Dermis microvascular lymphatic vessel endothelial cell (primary cell): ENCODE data around the gene WDR45. TPM values are rescaled to one million over a fixed set of nuclear protein-coding genes. Genes with fewer than 3 reads are reported as not detected.
"Not testable (repeated sequence)": the region's sequence is repeated elsewhere in the genome, so short reads cannot be mapped to it uniquely, and the experiment has no call there.

Experiments used
- DNase-seq, 2 donors: peaks; one replicate each; pipeline versions ENCODE4 v3.0.0 to v3.0.0-alpha.2; 2010; ENCODE audit warnings: low read depth in 2 of 2
- total RNA-seq: library from RNA; depleted of rRNA; stranded (reverse); fragments of >200 nt; gene quantifications from 2 replicates; pipeline ENCODE4 v1.2.1, GENCODE V29; 2014

WDR45 gene
- 16.0 and 18.7 TPM in 2 replicates for total RNA-seq

DNA sequence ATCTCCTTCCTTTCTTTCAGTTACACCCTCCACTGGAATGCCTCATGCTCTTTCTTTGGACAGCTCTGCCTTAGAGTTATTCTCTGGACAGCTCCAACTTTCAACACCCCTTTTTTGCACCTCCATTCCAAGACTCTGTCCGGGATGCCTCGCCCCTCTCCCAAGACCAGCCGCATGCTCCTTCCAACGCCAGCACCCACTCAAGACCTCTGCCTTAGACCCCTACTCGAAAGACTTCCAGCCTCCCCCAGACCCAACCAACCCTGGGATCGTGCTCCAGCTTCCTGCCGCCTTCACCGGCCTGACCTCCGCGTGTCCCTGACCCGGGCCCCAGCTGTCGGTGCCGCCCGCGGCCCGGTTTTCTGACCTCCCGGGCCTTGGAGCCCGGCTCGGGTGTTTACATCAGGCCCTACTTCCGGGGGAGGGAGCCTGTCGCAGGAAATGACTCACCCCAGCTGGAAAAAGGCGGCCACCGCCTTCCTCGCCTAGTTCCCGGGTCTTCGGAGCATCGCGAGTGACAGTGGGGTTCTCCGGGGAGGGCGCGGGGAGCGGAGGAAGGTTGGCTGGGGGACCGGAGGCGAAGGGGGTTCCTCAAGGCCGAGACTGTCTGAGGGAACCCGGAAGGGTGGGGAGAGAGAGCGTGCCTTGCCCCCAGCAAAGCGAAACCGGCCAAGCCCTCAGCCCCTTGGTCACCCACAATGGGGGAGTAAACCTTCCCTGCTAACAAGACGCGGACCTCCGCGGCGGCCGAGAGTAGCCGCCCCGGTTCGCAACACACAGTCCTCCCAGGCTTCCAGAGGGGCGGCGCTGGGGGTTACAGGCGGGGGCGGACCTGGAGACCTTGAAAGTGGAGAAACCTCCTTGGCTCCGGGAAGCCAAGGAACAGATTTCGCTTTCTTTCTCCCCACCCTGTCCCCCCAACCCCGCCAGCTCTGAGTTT, at the start of gene WDR45:
WDR45 (minus strand) TSS at position 399 of the 940 bp plus-strand sequence. CDS start 1,792 bp downstream, outside the sequence.
- peak; percentile 50 to 73 for DNase-seq

GRCh38 chrX:49129427-49129826, 49.7 kb upstream of the WDR45 start:
- no peak for DNase-seq

DNA sequence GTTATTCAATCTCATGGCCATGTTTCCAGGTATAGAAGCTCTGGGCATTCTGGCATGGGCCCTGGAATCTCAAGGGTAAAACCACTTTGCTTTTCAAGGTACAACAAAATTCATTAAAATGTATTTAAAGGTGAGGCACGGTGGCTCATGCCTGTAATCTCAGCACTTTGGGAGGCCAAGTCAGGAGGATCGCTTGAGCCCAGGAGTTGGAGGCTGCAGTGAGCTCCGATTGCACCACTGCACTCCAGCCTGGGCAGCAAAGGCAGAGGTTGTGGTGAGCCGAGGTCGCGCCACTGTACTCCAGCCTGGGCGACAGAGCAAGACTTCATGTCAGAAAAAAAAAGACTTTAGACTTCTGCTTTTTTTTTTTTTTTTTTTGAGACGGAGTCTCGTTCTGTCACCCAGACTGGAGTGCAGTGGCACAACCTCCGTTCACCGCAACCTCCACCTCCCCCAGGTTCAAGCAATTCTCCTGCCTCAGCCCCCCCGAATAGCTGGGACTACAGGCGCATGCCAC, 48.1 kb upstream of the WDR45 start:
- not testable (repeated sequence) for DNase-seq

GRCh38 chrX:49122499-49122898, 42.8 kb upstream of the WDR45 start:
- no peak for DNase-seq

DNA sequence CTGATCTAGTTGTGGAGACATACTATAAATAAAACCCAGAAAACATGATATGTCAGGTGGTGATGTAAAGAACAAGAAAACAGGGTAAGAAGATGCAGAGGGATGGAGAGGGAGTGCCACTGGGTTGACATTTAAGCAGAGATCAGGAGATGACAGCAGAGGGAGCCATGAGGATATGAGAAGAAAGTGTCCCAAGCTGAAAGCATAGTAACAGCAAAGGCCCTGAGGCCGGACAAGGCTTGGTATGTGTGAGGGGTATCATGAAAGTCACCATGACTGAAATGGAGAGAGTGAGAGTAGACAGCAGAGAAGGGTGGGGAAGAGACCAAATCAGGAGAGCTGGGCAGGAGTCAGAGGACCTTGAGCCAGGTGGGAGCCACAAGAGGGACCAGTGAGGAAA, 40.4 kb upstream of the WDR45 start:
- DNase-seq = no peak

DNA sequence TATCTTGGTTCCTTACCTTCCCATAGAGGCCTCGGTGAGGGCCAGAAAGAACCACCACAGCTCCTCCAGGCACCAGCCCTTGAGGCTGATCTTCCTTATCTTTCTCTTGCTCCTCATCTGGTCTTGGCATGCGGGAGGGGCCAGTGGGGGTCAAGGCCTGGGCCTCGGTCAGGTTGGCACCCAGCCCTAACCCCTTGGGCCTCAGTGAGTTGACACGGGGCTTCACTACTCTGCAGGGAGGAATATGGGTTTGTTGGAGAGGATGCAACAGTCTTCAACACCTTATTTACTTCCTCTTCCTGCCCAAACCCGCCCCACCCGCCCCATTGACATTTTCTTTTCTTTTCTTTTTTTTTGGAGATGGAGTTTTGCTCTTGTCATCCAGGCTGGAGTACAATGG, 37.9 kb upstream of the WDR45 start:
- DNase-seq = no peak

DNA sequence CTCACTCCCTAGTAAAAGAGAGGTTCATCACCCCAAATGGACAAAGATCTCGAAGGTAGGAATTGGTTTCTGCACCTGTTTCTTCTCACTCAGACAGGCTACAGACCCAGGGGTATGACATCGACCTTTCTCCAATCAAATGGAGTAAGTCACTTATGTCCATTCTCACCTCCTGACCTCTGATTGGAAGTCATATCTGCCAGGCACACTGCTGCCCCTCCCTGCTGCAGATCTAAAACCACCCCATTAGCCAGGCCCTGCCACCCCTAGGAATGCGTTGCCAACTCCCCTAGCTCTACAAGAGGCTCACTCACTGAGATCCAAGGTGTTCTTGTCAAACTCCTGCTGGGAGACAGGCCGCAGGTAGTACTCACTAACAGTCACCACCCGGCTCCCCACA, 37.0 kb upstream of the WDR45 start:
- DNase-seq = no peak

DNA sequence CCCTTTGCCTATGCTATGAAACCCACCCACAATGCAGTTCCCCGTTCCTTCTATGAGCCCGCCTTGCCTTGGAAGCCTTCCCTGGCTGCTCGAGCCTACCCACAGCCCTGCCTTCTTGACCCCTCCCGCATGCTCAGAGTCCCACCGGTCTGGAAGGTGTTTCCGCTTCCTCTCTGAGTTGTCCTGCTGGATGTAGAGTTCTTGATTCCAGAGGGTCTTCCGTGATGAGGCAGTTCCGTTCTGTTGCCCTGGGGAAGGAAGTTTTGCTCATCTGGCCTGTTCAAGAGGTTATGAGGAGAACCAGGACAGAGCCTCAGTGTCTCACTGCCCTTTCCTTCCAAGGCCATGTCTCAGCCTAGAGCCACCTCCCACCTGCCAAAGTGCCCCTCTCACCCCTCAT, 36.4 kb upstream of the WDR45 start:
- DNase-seq = no peak

- DNase-seq = no peak
Observed at GRCh38 chrX:49111791-49112190, 32.1 kb upstream of the WDR45 start.

- no peak for DNase-seq
Observed at GRCh38 chrX:49110417-49110816, 30.7 kb upstream of the WDR45 start.

DNA sequence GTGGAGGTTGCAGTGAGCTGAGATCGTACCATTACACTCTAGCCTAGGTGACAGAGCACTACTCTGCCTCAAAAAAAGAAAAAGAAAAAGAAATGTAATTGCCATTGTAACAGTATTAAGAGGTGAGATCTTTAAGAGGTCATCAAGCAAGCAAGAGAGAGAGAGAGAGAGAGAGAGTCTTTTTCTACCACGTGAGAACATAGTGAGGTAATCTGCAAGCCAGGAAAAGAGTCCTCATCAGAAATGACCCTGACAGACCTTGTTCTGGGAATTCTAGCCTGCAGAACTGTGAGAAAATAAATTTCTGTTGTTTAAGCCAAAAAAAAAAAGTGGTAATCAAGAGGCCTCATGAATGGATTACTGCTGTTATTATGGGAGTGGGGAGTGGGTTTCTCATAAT, 29.0 kb upstream of the WDR45 start:
- DNase-seq = peak in 1 of 2 donors; percentile 38

DNA sequence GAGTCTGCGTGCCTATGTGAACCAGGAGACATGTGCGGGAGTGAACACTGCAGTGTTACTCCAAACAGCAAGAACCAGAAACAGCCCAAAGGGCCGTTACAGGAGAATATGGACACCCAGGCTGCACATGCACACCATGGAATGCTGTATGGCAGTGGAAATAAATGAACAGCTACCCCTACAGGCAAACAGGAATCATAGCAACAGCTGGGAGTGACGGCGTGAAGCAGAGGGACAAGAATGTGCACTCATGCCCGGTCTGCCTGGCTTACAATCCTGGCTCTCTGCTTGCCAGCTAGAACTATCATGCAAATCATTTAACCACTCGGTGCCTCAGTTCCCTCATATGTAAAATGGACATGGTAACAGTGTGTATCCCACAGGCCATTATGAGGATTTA, 27.2 kb upstream of the WDR45 start:
- peak; percentile 42 to 63 for DNase-seq

DNA sequence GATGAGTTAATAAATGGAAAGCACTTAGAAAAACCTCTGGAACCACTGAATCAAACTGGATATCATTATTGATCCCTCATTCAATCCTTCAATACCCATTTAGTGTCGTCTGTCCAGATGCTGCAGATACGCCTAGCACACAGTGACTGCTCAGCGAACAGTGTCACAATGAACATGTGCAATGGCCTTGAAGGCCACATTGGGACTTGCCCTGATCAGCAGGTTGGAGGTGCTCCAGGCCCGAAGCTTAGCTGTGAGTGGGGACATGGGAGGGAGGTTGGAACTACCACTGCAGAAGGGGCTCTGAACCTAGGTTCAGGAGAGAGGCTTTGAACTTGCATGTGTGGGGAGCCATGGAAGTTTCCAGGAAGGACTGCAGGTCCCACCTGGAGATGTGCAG, 26.6 kb upstream of the WDR45 start:
- DNase-seq = no peak

DNA sequence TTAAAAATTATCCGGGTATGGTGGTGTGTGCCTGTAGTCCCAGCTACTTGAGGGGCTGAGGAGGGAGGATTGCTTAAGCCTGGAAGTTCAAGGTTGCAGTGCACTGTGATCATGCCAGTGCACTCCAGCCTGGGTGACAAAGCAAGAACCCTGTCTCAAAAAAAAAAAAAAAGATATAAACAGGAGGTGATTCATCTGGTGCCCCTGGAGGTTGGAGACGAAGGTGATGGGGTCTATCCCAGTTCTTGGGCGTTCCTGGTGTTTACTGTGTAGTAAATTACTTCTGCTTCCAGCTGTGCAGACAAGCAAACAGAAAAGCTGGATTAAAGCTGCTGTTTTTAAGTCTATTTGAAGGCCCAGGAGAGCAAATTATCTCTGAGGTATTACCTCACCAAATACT, 23.9 kb upstream of the WDR45 start:
- peak in 1 of 2 donors; percentile 4 for DNase-seq

DNA sequence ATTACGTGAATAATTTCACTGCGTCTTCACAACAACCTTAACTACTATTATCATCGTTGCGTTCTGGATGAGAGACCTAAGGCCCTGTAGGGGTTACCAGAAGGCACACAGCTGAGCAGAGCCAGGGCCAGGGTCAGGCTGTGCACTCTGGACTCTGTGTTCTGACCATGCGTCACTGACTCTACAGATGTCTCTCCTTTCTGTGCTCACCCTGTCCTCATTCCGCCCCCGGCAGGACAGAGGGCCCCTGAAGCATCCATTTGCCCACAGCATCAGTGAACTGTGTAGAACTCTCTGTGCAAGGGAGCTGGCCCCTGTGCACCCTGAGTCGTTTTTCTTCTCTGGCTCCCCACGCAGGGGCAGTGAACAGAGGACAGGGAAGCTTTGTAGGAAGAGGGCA, 22.5 kb upstream of the WDR45 start:
- DNase-seq = no peak

GRCh38 chrX:49101629-49101984, 21.9 kb upstream of the WDR45 start:
- no peak for DNase-seq

DNA sequence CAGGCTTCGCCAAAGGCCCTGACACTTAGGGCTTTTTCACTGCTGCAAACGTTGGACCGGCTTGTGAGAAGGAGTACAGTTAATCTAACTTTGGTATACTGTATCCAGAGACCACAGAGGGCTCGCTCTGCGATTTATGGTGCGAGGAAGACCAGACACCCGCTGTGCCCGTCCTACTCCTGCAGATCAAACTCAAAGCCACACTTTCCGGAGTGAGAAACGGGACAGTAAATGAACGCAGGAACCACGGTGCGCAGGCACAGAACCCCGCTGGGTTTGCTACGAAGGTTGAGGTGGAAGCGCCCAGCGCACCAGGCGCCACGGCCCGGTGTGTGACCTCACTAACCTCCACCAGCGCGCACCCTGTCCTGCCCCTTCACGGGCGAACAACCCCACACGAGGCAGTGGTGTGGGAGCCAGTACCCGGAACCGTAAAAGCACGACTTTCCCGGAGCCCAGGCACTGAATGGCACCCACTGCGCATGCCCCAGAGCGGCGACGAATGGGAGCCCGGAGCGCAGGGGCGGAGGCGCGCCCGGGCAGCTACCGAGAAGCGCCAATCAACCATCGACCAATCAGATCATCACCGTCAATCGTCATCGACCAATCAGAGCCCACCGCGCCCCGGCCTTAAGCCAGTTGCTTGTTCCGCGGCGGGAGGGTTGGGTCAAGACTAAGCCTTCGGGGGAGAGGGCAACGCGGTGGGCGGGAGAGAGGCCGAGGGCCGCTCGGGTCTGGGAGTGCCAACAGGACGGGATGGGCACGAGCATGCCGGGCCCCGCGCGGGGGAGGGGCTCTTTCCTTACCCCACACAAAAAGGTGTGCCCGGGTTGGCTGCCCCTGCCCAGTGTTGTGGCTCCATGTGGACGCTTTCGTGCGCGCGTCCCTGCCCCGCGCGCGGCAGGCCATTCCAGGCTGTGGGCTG, 21.3 kb upstream of the WDR45 start:
- peak; percentile 84 to 96 for DNase-seq

DNA sequence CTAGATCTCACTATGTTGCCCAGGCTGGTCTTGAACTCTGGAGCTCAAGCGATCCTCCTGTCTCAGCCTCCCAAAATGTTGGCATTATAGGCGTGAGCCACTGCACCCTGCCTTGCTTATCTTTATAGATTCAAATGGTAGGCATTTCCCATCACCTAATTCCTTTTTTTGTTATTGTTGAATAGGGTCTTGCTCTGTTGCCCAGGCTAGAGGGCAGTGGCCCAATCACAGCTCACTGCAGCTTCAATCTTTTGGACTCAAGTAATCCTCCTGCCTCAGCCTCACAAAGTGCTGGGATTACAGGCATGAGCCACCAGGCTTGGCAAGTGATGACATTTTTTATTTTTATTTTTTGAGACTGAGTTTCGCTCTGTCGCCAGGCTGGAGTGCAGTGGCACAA, 16.7 kb upstream of the WDR45 start:
- no peak for DNase-seq

DNA sequence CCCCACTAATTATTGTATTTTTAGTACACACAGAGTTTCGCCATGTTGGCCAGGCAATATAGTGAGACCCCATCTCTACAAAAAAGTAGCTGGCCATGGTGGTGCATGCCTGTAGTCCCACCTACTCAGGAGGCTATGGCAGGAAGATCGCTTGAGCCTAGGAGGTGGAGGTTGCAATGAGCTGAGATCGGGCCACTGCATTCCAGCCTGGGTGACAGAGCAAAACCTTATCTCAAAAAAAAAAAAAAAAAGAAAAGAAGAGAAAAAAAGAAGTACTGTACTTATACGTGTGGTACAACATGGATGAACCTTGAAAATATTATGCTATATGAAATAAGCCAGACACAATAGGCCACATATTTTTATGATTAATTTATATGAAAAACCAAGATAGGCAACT, 9.9 kb upstream of the WDR45 start:
- DNase-seq = no peak

GRCh38 chrX:49082271-49082871, 2.7 kb upstream of the WDR45 start:
- DNase-seq = no peak

DNA sequence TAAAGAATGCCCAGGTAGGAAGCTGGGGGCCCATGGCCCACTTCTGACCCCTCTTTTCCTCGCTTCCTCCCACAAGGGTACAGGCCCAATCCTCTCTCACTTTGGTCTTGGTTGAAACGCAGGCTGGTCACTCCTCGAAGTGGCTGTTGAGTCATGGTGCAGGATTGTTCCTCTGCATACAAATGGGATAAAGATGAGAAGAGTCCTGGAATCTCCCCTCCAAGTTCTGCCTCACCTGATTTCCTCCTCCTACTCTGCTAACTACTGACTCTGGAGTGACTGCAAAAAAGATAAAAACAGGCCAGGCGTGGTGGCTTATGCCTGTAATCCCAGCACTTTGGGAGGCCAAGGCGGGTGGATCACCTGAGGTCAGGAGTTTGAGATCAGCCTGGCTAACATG, 1.7 kb downstream of the WDR45 start:
- DNase-seq = no peak

GRCh38 chrX:49075347-49075746, 4.3 kb downstream of the WDR45 start:
- no peak for DNase-seq
